Lung (tissue), 12 donors: ENCODE data around the gene CCDC174. TPM values are rescaled to one million over a fixed set of nuclear protein-coding genes. Genes with fewer than 3 reads are reported as not detected.

Experiments
- ATAC-seq: fragments of 200-7000 bp; cut with Tn5 transposase; one replicate; pipeline ENCODE4 v1.9.1; 2020; ENCODE audit warnings: moderate number of reproducible peaks; ENCODE audit not compliant: insufficient read depth, low FRiP score
- DNase-seq, 3 donors: peaks; one replicate each; pipeline ENCODE4 v3.0.0-alpha.2; 2013 to 2017
- H3K27ac ChIP-seq, 2 donors: one replicate each; pipeline ENCODE4 v1.5.1; 2013; ENCODE audit warnings: mild to moderate bottlenecking in 2 of 2, moderate library complexity in 2 of 2, control low read depth in 1 of 2, inconsistent platforms in 1 of 2, low read depth in 1 of 2, low read length in 1 of 2
- H3K27me3 ChIP-seq, 3 donors: one replicate each; pipeline ENCODE4 v1.5.1; 2013; ENCODE audit warnings: low read length in 2 of 3; ENCODE audit not compliant: control insufficient read depth in 3 of 3, insufficient read depth in 3 of 3
- H3K36me3 ChIP-seq, 4 donors: one replicate each; pipeline ENCODE4 v1.5.1; 2013; ENCODE audit warnings: low read length in 4 of 4, mild to moderate bottlenecking in 1 of 4, moderate library complexity in 1 of 4; ENCODE audit not compliant: control insufficient read depth in 4 of 4, insufficient read depth in 4 of 4
- H3K4me1 ChIP-seq, 5 donors: one replicate each; pipeline ENCODE4 v1.5.1; 2013; ENCODE audit warnings: low read length in 5 of 5, mild to moderate bottlenecking in 2 of 5, moderate library complexity in 1 of 5; ENCODE audit not compliant: control insufficient read depth in 5 of 5, insufficient read depth in 5 of 5
- H3K4me3 ChIP-seq: one replicate; pipeline ENCODE4 v1.5.1; 2013; ENCODE audit warnings: mild to moderate bottlenecking, control low read depth, moderate library complexity
- H3K9ac ChIP-seq, 2 donors: one replicate each; pipeline ENCODE4 v1.5.1; 2013; ENCODE audit warnings: low read length in 2 of 2, control low read depth in 1 of 2; ENCODE audit not compliant: insufficient read depth in 1 of 2
- H3K9me3 ChIP-seq, 4 donors: one replicate each; pipeline ENCODE4 v1.5.1; 2013; ENCODE audit warnings: low read length in 3 of 4, mild to moderate bottlenecking in 1 of 4, moderate library complexity in 1 of 4; ENCODE audit not compliant: control insufficient read depth in 4 of 4, insufficient read depth in 3 of 4
- CTCF ChIP-seq: IDR thresholded peaks from 2 replicates; pipeline ENCODE4 v1.5.1; 2012; ENCODE audit warnings: mild to moderate bottlenecking; ENCODE audit errors: control extremely low read depth, extremely low read depth
- WGBS, 2 donors: extraction: QIAGEN DNeasy Blood & Tissue Kit; methylation state at CpG; one replicate each; pipeline ENCODE4 v1.1.7; 2013; 5-methylcytosine and 5-hydroxymethylcytosine counted together
- polyA plus RNA-seq, 2 donors: library from polyadenylated mRNA; stranded (reverse); fragments of 200-250 nt; gene quantifications; one replicate each; pipeline ENCODE4 v1.2.1, GENCODE V29; 2013
- total RNA-seq, 2 donors: library from RNA; depleted of rRNA in 1 of 2; stranded (reverse); fragments of >200 nt in 1 of 2; gene quantifications; one replicate each; pipeline ENCODE4 v1.2.1, GENCODE V29; 2014 to 2021
- donor health status: control.
- donor health status: control.
- donor health status: Bipolar disorder and iron deficiency.
- donor health status: healthy.
- donor health status: DM: yes; HTN: yes; CAD: no.

Gene CCDC174
- total and polyA plus RNA-seq, 4 donors = 11.7 to 25.0 (median 19.7) TPM

- no peak overlapping the region for H3K27ac ChIP-seq
- H3K9me3 ChIP-seq = no peaks in the 10 kb centered on the region
- ATAC-seq (no peak), DNase-seq (no peak)
- no peaks in the 10 kb centered on the region for H3K36me3 ChIP-seq
- 77 to 80% methylated on average over 6 of the region's 6 CpGs for WGBS, 2 donors
- no peak overlapping the region for H3K4me3 ChIP-seq
- H3K4me1 ChIP-seq = peaks cover 0 to 8% (median under 1%) of the 10 kb centered on the region in 5 donors
- no peak for TF ChIP-seq CTCF
- no peak overlapping the region for H3K9ac ChIP-seq
- H3K27me3 ChIP-seq = peaks cover 0 to 2% (median 0%) of the 10 kb centered on the region in 3 donors
Measured at GRCh38 chr3:14617508-14618023, 34.0 kb upstream of the CCDC174 start.

DNA sequence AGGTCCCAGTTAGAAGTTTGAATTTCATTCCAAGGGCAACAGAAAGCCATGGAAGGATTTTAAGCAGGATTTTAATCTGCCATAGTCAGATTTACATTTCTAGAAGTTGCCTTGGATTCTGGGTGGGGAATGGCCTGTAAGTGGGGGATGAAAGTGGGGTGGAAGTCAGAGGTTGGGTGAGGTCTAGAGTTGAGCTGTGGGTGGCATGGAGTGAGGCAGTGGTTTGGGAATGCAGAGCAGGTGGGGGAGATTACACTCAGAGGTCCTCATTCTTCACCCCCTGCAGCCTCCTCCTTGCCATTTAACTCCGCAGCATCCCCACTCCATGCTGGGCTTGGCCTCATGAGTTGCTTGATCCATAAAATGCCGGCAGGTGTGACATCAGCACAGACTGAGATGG, 32.0 kb upstream of the CCDC174 start:
- DNase-seq = no peak
- Histone ChIP-seq H3K36me3 (no peaks in the 10 kb centered on the region), H3K9ac (no peak overlapping the region), H3K4me3 (no peak overlapping the region), H3K27me3 (no peaks in the 10 kb centered on the region), H3K9me3 (no peaks in the 10 kb centered on the region), H3K4me1 (peaks cover 0 to 25% (median 8%) of the 10 kb centered on the region in 5 donors), H3K27ac (no peak overlapping the region)
- no peak for ATAC-seq
- TF ChIP-seq CTCF = no peak
- 47 to 93% methylated on average over 2 of the region's 2 CpGs for WGBS, 2 donors

DNA sequence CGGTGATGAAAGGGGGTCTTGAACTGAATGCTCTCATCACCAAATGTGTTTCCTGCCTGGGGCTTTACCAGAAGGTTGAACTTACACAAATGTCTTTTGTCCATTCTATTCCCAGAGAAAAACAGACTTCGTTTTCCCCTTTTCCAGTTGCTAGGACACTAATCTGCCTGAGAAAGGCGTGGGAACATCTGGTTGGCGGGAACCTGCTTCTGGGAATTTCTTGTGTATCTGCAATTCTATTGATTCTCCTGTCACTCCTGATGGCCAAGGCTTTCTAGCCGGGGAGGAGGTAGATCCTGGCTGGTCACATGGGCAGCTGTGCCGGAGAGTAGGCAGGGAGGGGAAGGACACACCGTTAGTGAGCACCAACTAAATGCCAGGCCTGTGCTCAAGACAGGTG, 31.1 kb upstream of the CCDC174 start:
- WGBS, 2 donors = 62 to 67% methylated on average over 7 of the region's 7 CpGs

More for the DNA sequence above, 31.1 kb upstream of the CCDC174 start:
- H3K4me3 ChIP-seq = no peak overlapping the region
- no peak for TF ChIP-seq CTCF
- no peaks in the 10 kb centered on the region for H3K27me3 ChIP-seq
- H3K4me1 ChIP-seq = peaks cover 0 to 34% (median 8%) of the 10 kb centered on the region in 5 donors
- no peaks in the 10 kb centered on the region for H3K36me3 ChIP-seq
- peak in 1 of 3 donors; percentile 7 for DNase-seq
- ATAC-seq = no peak
- H3K9ac ChIP-seq = no peak overlapping the region
- no peaks in the 10 kb centered on the region for H3K9me3 ChIP-seq
- no peak overlapping the region for H3K27ac ChIP-seq
